Glutamatergic neuron (in vitro differentiated cells): ENCODE results near the gene COX19. TPM values are rescaled to one million over a fixed set of nuclear protein-coding genes. Genes with fewer than 3 reads are reported as not detected.

Source experiments
- DNase-seq: peaks from one replicate; pipeline ENCODE4 v3.0.0; 2022
- H3K27ac Mint-ChIP-seq: one replicate; pipeline ENCODE4 v1.8.0; 2020; ENCODE audit warnings: mild to moderate bottlenecking, mixed read lengths, inconsistent platforms; ENCODE audit not compliant: unreplicated experiment
- H3K27me3 Mint-ChIP-seq: one replicate; pipeline ENCODE4 v1.8.0; 2020; ENCODE audit warnings: mild to moderate bottlenecking, moderate library complexity, mixed read lengths, inconsistent platforms; ENCODE audit not compliant: unreplicated experiment
- H3K36me3 Mint-ChIP-seq: one replicate; pipeline ENCODE4 v1.8.0; 2020; ENCODE audit warnings: mild to moderate bottlenecking, mixed read lengths, inconsistent platforms; ENCODE audit not compliant: unreplicated experiment
- H3K4me1 Mint-ChIP-seq: one replicate; pipeline ENCODE4 v1.8.0; 2020; ENCODE audit warnings: mild to moderate bottlenecking, low read depth, mixed read lengths, inconsistent platforms; ENCODE audit not compliant: unreplicated experiment
- H3K4me3 Mint-ChIP-seq: one replicate; pipeline ENCODE4 v1.8.0; 2020; ENCODE audit warnings: mild to moderate bottlenecking, mixed read lengths, inconsistent platforms; ENCODE audit not compliant: unreplicated experiment
- H3K9me3 Mint-ChIP-seq: one replicate; pipeline ENCODE4 v1.8.0; 2020; ENCODE audit warnings: mild to moderate bottlenecking, moderate library complexity, mixed read lengths, inconsistent platforms; ENCODE audit not compliant: unreplicated experiment
- long read RNA-seq: library from polyadenylated mRNA; unstranded; transcript quantifications from one replicate; pipeline ENCODE4 v2.0.0, GENCODE V29; 2020; ENCODE audit not compliant: unreplicated experiment
- total RNA-seq: library from RNA; stranded (reverse); fragmentation: NEBNext Ultra II Directional; extraction: Animal tissue kit (Norgen Biotek cat#: 25700); gene quantifications from one replicate; pipeline ENCODE4 v1.2.1, GENCODE V29; 2021; ENCODE audit not compliant: unreplicated experiment
- TF ChIP-seq, protein P1 (sequence below): fragments of 200-600 bp; sonication (generic); IDR thresholded peaks from one replicate; pipeline ENCODE4 v1.5.0; 2021; ENCODE audit not compliant: partially characterized antibody, unreplicated experiment

Gene COX19, protein sequence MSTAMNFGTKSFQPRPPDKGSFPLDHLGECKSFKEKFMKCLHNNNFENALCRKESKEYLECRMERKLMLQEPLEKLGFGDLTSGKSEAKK
- 18.4 TPM for total RNA-seq
- long read RNA-seq, transcript COX19-201 (3 exons, 3,666 nt), result major isoform, 10 of 15 reads
- long read RNA-seq, partial matches to known transcripts, result 0 of 15 reads
- long read RNA-seq, other reads (novel, unspliced or antisense), result 5 of 15 reads

DNA sequence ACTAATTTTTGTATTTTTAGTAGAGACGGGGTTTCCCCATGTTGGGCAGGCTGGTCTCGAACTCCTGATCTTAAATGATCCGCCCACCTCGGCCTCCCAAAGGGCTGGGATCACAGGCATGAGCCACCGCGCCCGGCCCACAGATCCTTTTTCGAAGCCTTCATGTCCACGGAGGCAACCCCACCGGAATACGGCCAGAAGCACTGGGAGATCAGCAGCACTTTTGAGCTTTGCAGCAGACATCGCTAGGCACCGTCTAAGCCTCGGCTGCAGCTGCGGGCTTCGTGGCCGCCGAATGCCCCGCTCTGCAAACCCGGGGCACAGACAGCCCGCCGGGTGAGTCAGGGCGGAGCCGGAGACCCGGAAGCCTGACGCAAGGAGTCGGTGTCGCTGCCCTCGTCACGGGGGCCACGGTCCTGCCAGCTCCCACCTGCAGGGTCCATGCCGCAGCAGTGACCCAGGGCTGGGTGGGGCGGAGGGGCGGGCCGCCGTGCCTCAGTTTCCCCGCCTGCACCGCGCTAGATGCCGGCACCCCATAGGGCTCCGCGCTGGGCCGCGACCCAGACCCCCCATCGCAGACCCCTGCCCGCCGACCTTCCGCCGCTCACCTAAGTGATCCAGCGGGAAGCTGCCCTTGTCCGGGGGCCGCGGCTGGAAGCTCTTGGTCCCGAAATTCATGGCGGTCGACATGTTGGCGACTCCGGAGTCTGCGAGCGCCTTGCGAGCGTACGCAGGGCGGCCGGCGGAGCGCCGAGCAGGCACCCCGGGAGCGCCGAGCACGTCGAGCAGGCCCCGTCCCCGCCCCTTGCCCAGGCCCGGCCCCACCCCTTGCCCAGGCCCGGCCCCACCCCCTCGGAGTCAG is at the start of gene COX19:
Gene COX19 (minus strand): TSS at position 730 of the 862 bp plus-strand sequence. CDS start 40 bp downstream, at position 690.
- Mint-ChIP-seq H3K36me3 (no peaks in the 10 kb centered on the region), H3K27ac (peak within 1 kb of the TSS; percentile 82), H3K4me1 (peaks cover 21% of the 10 kb centered on the region), H3K4me3 (peak within 1 kb of the TSS; percentile 95), H3K9me3 (peaks cover 5% of the 10 kb centered on the region), H3K27me3 (no peaks in the 10 kb centered on the region)
- TF ChIP-seq, protein P1, sequence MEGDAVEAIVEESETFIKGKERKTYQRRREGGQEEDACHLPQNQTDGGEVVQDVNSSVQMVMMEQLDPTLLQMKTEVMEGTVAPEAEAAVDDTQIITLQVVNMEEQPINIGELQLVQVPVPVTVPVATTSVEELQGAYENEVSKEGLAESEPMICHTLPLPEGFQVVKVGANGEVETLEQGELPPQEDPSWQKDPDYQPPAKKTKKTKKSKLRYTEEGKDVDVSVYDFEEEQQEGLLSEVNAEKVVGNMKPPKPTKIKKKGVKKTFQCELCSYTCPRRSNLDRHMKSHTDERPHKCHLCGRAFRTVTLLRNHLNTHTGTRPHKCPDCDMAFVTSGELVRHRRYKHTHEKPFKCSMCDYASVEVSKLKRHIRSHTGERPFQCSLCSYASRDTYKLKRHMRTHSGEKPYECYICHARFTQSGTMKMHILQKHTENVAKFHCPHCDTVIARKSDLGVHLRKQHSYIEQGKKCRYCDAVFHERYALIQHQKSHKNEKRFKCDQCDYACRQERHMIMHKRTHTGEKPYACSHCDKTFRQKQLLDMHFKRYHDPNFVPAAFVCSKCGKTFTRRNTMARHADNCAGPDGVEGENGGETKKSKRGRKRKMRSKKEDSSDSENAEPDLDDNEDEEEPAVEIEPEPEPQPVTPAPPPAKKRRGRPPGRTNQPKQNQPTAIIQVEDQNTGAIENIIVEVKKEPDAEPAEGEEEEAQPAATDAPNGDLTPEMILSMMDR, result no peak
- peak; percentile 93 for DNase-seq

- TF ChIP-seq, protein P1, result no peak
- peaks cover 5% of the 10 kb centered on the region for H3K36me3 Mint-ChIP-seq
- peak overlapping the region; percentile 74 for H3K4me3 Mint-ChIP-seq
- no peak overlapping the region for H3K27ac Mint-ChIP-seq
- H3K9me3 Mint-ChIP-seq, result peaks cover 14% of the 10 kb centered on the region
- DNase-seq, result no peak
- peaks cover 12% of the 10 kb centered on the region for H3K27me3 Mint-ChIP-seq
- peaks cover 33% of the 10 kb centered on the region for H3K4me1 Mint-ChIP-seq
Measured at GRCh38 chr7:1024331-1024841, 49.0 kb upstream of the COX19 start.

DNA sequence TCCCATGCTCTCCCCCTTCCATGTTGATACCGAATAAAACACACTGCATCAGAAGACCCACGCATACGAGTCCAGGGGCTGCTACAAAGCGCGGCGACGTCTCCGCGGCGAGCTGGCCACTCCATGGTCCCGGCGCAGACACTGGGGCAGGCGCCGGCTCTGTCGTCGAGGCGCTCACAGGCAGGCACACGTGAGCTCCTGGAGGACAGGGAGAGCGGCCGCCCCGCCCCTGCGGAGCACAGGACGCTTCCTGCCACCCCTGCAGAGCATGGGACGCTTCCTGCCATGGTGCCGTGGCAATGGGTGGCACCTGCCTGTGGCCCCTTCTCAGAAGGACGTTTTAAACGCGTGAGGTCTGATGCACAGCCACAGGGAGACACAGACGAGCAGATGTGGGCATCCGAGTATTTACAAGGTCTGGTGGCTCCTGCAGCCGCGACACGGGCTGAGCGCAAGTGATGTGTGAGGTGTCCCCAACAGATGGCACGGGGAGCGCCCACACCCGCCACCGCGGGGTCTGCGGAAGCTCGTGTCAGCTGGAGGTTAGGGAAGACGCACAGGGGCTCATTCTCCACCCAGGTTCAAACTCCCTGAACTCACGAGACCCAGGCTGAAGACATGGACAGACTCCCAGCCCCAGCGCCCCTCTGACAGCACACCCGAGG is 47.6 kb upstream of the COX19 start:
- DNase-seq, result no peak
- Mint-ChIP-seq H3K36me3 (peaks cover 5% of the 10 kb centered on the region), H3K27me3 (peaks cover 13% of the 10 kb centered on the region), H3K4me1 (peaks cover 29% of the 10 kb centered on the region), H3K9me3 (peaks cover 15% of the 10 kb centered on the region), H3K27ac (no peak overlapping the region), H3K4me3 (no peak overlapping the region)
- TF ChIP-seq, protein P1, result no peak

DNA sequence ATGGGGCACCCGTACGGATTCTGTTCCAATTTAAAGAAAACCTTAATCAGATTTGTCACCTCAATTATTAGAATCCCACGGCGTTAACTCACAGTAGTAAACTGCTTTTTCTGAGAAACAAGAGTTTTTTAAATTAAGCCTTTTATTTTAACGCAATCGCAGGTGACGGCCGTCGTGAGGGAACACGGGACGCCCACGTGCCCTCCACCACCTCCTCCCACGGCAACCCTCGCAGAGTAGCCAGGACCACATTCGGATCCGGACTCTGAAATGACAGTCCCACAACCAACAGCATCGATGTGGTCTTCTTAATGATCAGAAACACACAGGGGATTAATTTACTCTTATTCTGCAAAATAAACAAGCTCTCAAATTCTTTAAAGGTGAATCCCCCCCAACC is 47.0 kb upstream of the COX19 start:
- Mint-ChIP-seq H3K27me3 (peaks cover 14% of the 10 kb centered on the region), H3K9me3 (peaks cover 18% of the 10 kb centered on the region), H3K4me1 (peaks cover 28% of the 10 kb centered on the region), H3K27ac (no peak overlapping the region), H3K36me3 (peaks cover 5% of the 10 kb centered on the region), H3K4me3 (no peak overlapping the region)
- TF ChIP-seq, protein P1, result no peak
- DNase-seq, result no peak
